GM13976 (cell line): ENCODE results near the gene NKAPD1.
"Not testable (repeated sequence)": the region's sequence is repeated elsewhere in the genome, so short reads cannot be mapped to it uniquely, and the experiment has no call there.

Experiments
- DNase-seq: peaks from one replicate; pipeline ENCODE4 v3.0.0; 2012; ENCODE audit warnings: low spot score
- CTCF ChIP-seq: IDR thresholded peaks from 2 replicates; pipeline ENCODE4 v1.5.1; 2012; ENCODE audit warnings: borderline replicate concordance, mild to moderate bottlenecking; ENCODE audit not compliant: insufficient read depth; ENCODE audit errors: extremely low read depth, missing control alignments, control extremely low read depth
- in situ Hi-C: fragments of 300-500 bp; cut with MboI; formaldehyde crosslinking; loops from one replicate; pipeline ENCODE4 v1.12.0; 2022; ENCODE audit warnings: low sequenced_read_pairs, mixed read lengths, inconsistent platforms; ENCODE audit not compliant: unreplicated experiment

NKAPD1 gene

DNA sequence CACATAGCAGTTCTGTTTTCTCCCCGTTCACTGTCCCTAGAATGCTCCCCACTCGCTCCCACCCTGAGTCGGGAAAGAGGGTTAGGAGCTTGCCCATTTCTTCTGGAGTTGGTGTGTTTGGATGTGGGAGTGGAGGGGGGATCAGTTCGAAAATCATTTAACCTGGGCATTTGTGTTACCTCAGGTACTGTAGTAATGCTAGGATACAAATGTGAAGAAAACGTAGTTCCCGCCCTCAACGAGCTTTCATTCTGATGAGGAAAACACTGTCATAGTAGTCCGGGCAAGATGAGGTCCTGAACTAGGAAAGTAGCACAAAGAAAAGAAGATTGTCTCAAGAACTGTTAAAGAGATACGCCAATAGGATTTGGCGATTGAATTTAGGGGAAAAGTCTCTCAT lies 13.1 kb downstream of the NKAPD1 start:
- no peak for DNase-seq
- TF ChIP-seq CTCF = no peak
- in situ Hi-C loops = no loop called here

DNA sequence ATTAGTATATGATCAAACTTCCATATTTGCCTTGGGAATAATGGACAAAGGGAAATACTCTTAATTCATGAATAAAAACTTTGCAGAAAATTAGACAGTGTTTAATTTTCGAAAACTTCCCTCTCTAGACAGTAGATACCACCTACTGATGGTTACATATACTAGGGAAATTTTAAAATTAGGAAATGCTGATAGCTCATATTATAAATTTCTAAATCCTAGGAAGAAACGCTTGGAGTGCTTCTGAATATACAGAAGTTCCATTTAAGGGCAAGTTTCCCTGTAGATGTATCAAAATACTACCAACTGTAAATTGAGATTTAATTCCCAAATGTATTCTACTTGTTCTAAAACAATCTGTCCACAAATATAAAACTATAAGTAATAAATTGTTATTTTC lies 21.2 kb downstream of the NKAPD1 start:
- in situ Hi-C loops, DNase-seq: not testable (repeated sequence)

- DNase-seq = no peak
- TF ChIP-seq CTCF = no peak
- in situ Hi-C loops = no loop called here
These were observed 22.1 kb downstream of the NKAPD1 start for GRCh38 chr11:112096194-112096593.

GRCh38 chr11:112097734-112098528 lies 23.8 kb downstream of the NKAPD1 start:
- no peak for TF ChIP-seq CTCF
- DNase-seq = no peak
- in situ Hi-C loops = no loop called here

DNA sequence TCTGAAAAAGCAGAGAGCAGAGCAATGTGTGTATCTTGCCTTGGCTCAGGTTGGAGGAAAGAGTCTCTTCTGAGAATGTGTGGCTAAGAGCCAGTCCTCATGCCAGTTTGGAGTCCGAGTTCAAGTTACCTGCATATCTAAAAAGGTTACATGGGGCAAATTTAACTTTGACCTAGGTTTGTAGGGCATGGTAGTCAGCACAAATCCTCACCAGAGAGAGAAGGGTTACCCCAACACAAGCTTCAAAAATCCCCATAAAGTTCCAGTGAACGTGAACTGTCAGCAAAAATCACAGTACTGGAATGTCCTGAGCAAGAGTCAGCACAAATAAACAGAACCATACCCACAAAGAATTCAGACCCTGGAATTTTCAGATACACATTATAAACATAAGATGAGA lies 26.4 kb downstream of the NKAPD1 start:
- in situ Hi-C loops = no loop called here
- DNase-seq = no peak
- TF ChIP-seq CTCF = no peak

GRCh38 chr11:112103446-112103845 lies 29.3 kb downstream of the NKAPD1 start:
- in situ Hi-C loops = no loop called here
- no peak for TF ChIP-seq CTCF
- DNase-seq = no peak

DNA sequence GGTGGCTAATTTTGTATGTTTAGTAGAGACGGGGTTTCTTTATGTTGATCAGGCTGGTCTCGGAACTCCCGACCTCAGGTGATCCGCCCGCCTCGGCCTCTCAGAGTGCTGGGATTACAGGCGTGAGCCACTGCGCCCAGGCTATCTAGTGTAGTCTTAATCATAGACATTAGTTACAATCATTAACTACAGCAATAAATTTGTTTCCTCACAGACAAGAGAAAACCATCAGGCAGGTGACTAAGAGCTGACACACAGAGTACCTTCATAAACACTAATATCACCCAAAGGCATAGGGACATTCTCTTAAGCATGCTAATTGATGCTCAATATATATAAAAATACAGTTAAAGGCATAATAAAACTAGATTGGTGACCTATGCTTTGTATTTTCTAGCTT lies 32.0 kb downstream of the NKAPD1 start:
- in situ Hi-C loops = no loop called here
- DNase-seq = no peak
- no peak for TF ChIP-seq CTCF
